GM13977 (cell line): Measurements from ENCODE around the gene PAPPA.

ENCODE experiments used
- DNase-seq: peaks from one replicate; pipeline ENCODE4 v3.0.0; 2012; ENCODE audit warnings: low spot score
- in situ Hi-C: fragments of 300-500 bp; cut with MboI; formaldehyde crosslinking; loops from one replicate; pipeline ENCODE4 v1.12.0; 2022; ENCODE audit warnings: low sequenced_read_pairs, low pct_unique_long_range_greater_than_20kb, mixed read lengths, inconsistent platforms; ENCODE audit not compliant: unreplicated experiment
- TF ChIP-seq, protein P1 (sequence below): IDR thresholded peaks from 2 replicates; pipeline ENCODE4 v1.5.1; 2012; ENCODE audit warnings: mild to moderate bottlenecking, control low read depth; ENCODE audit not compliant: insufficient read depth; ENCODE audit errors: extremely low read depth, missing control alignments

The PAPPA gene

GRCh38 chr9:116437411-116438370 is 284.1 kb downstream of the PAPPA start:
- DNase-seq = no peak
- in situ Hi-C loops = no loop called here
- TF ChIP-seq, protein P1, sequence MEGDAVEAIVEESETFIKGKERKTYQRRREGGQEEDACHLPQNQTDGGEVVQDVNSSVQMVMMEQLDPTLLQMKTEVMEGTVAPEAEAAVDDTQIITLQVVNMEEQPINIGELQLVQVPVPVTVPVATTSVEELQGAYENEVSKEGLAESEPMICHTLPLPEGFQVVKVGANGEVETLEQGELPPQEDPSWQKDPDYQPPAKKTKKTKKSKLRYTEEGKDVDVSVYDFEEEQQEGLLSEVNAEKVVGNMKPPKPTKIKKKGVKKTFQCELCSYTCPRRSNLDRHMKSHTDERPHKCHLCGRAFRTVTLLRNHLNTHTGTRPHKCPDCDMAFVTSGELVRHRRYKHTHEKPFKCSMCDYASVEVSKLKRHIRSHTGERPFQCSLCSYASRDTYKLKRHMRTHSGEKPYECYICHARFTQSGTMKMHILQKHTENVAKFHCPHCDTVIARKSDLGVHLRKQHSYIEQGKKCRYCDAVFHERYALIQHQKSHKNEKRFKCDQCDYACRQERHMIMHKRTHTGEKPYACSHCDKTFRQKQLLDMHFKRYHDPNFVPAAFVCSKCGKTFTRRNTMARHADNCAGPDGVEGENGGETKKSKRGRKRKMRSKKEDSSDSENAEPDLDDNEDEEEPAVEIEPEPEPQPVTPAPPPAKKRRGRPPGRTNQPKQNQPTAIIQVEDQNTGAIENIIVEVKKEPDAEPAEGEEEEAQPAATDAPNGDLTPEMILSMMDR = no peak

DNA sequence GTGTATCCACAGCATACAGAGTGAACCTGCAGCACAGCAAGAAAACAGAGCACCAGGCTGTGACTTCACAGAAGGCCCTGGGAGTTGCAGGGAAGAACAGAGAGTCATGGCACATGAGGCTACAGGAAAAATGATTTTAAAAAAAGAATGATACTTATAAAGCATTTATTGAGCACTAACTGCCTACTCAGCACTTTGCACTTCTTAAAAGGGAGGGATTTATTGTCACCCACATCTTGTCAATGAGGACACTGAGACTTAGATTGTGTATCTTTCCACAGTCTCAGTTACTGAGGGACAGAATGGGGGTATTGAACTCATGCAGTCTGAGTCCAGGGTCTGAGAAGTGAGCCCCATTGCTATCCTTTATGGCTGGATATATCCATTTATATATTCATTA is 288.9 kb downstream of the PAPPA start:
- in situ Hi-C loops = no loop called here
- TF ChIP-seq, protein P1 = no peak
- DNase-seq = no peak

DNA sequence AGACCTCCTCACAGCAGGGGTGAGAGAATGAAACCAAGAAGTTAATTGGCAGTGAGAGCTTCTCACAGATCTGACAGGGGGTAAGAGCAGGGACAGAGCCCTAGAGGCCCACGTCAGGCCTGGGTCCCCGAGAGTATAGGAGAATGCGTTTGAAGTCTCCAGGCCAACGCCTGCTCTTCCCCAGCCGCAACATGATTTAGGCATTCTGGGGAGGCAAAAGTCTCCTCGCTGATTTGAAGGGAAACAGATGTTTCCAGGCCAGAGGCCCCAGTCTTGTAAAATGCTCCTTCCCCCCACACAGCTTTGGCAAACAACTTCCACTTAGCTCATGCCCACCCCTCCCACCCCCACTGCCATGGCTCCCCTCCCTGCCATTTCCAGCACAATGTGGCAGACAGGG is 294.3 kb downstream of the PAPPA start:
- in situ Hi-C loops = no loop called here
- no peak for DNase-seq
- TF ChIP-seq, protein P1 = no peak

DNA sequence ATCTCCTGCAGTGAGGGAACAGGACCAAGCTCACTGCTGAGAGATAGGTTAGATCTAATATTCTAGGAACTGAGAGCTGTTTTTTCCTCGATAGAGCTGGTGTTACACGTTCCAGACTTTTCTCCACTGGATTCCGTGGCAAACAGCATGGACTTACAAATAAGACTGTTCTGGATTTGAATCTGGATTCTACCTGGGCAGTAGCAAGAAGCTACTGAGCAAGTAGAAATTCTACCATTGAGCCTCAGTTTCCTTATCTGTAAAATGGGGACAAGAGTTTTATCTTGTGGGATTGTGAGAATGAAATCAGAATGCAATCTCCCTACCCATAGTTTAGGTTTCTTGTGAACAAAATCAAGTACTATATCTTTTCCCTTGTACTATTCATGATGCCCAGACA is 294.8 kb downstream of the PAPPA start:
- in situ Hi-C loops = no loop called here
- DNase-seq = no peak
- TF ChIP-seq, protein P1 = no peak

- TF ChIP-seq, protein P1 = no peak
- in situ Hi-C loops = no loop called here
- no peak for DNase-seq
Observed at GRCh38 chr9:116449949-116450348, 296.4 kb downstream of the PAPPA start.

DNA sequence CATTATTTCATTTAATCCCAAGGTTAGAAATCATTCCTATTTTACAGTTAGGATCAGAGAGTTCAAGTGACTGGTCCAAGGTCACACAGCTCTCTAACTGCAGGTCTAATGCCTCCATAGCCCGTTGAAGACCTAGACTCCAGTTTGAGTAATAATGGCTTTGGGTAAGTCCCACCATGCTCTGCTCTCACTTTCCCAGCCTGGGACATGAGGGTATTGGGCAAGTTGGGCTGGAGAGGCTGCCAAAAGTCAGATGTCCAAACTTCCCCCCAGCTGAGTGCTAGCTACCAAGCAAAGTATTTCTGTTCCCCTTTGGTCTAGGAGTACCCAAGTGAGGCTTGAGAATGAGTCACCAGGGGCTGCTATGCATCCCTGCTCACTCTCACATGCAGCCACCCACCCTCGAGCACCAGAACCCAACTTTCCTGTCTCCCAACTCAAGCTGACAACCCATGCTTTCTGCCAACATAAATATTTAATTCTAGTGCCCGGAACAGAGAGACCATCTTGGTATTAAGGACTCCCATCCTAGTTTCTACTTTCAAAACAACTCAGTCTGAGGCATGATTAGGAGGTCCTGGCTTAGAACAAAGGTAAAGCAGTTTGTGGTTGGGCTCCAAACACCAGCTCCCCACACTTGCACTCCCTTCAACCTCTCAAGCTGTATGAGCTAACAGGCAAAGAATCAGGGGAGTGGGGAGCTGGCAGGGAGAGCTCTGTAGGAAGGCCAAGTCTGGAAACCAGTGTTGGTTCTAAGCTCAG is 297.0 kb downstream of the PAPPA start:
- TF ChIP-seq, protein P1 = no peak
- peak; percentile 17 for DNase-seq
- in situ Hi-C loops = no loop called here
